Activated effector memory CD4-positive, alpha-beta T cell treated with Interleukin-2 at 50 U/mL for 16 hours (primary cell): ENCODE results near the gene GPR152.

Experiments used
- DNase-seq: peaks from one replicate; pipeline ENCODE4 v3.0.0-alpha.2; 2020

GPR152 gene, protein sequence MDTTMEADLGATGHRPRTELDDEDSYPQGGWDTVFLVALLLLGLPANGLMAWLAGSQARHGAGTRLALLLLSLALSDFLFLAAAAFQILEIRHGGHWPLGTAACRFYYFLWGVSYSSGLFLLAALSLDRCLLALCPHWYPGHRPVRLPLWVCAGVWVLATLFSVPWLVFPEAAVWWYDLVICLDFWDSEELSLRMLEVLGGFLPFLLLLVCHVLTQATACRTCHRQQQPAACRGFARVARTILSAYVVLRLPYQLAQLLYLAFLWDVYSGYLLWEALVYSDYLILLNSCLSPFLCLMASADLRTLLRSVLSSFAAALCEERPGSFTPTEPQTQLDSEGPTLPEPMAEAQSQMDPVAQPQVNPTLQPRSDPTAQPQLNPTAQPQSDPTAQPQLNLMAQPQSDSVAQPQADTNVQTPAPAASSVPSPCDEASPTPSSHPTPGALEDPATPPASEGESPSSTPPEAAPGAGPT

GRCh38 chr11:67452141-67452952 is at the start of gene GPR152:
TSS of gene GPR152 (minus strand) at chr11:67452729. CDS start at chr11:67452724, 5 bp downstream.
- no peak for DNase-seq

DNA sequence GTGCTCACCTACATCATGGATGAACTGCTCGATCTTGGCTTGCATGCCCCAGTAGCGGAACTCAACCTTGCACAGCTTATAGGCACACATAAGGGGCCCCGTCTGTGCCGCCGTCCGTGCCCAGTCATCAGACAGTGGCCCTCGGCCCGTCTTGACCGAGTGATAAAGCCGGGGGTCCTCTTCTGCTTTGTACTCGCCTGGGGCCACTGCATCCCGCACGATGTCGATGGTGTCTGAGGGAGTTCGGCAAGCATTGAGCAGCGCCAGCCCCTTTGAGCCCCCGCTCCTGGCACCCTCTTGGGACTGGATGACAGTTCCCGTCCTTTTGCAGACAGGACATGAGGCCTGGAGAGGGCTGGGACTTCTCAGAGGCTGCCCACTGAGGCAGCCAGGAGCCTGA is 49.3 kb upstream of the GPR152 start:
- no peak for DNase-seq

DNA sequence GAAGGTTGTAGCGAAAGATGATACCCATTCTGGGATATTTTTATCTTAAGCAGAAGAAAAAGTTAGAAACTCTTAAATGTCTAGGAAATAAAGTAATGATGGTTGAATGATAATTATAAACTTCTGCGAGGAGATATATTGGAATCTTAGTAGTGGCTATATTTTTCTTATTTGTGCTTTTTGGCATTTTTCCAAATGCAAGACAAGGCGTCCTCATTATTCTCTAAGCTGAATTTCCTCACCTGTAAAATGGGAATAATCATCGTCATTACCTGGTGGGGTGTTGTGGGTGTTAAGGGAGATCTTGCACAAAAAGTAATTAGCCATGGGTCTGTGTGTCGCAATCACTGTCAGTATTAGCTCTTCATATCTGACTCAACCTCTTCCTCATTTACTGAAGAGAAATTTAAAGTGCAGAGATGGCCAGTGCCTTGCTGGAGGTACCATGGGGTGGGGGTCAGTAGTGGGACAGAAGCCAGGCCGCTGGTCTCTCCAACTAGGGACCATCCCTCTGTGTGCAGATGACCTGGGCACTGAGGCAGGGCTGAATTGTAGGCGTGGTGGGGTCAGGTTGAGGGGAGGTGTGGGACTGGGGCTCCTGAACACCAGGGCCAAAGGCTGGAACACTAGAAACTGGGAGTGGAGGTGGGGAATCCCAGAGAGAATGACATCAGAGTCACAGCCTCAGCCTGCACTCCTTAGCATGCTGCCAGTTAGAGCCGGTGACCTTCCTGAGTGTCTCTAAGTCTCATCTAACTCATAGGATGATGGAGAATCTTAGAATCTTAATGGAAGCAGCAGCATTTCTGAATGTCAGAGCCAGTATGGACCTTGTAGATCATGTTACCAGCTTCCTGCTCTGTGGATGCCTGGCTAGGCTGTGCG is 48.5 kb upstream of the GPR152 start:
- DNase-seq = no peak

GRCh38 chr11:67500484-67500821 is 47.9 kb upstream of the GPR152 start:
- no peak for DNase-seq

GRCh38 chr11:67499808-67500483 is 47.4 kb upstream of the GPR152 start:
- no peak for DNase-seq

GRCh38 chr11:67498544-67498972 is 46.0 kb upstream of the GPR152 start:
- DNase-seq = no peak

- DNase-seq = no peak
Measured at GRCh38 chr11:67497656-67498291, 45.2 kb upstream of the GPR152 start.

DNA sequence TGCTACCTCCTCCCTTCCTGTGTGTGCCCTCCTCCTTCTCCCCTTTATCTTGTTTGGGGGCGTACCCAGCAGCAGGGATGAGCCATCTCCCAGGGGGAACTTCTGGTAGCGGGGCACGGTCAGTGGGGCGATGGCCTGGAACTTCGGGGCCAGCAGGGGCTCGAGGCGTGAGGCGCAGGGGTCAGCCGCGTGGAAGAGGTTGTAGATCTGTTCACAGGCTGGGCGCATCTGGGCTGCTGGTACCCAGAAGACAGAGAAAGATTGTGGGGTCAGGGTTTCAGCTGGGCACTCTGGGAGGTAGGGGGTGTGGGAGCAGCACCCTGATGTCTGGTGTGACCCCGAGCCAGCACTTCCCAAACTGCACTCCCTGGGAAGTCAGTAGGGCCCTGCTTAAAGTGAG is 43.6 kb upstream of the GPR152 start:
- DNase-seq = no peak

- no peak for DNase-seq
Measured at GRCh38 chr11:67495234-67496005, 42.9 kb upstream of the GPR152 start.

DNA sequence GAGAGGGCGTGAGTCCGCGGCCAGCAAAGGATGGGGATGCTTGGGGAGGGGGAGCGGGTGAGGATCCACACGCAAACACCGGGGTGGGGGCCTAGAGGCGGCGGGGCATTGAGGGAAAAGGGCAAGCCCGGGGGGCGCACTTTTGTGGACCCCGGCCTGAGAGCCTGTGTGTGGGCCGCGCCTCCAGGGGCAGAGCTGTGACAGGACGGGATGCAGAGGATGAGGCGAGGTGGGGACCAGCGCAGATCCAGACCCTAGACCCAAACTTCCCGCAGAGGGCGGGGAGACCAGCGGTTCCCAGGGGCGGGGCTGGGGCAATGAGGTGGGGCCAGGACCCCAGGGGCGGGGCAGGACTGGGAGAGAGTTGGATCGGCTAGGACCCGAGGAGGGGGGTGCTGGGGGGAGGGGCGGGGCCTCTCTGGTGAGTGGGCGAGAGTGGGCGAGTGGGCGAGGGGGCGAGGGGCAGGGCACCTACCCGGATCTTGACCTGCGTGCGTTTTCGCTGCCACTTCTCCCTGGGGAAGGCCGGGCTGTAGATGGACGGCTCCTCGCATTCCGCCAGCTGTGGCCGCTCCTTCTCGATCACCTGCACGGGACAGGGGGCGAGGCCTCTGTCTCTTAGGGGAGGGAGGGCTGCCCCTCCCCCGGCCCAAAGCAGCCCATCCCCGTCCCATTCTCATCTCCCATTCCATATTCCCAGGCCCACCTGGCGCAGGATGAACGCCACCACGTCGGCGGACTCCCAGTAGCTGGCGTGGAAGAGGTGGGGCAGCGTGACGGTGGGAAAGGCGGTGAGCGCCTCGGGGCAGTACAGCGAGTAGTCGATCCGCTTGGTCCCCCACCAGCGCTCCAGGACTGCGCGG is 42.1 kb upstream of the GPR152 start:
- no peak for DNase-seq

GRCh38 chr11:67493548-67494370 is 41.2 kb upstream of the GPR152 start:
- no peak for DNase-seq

DNA sequence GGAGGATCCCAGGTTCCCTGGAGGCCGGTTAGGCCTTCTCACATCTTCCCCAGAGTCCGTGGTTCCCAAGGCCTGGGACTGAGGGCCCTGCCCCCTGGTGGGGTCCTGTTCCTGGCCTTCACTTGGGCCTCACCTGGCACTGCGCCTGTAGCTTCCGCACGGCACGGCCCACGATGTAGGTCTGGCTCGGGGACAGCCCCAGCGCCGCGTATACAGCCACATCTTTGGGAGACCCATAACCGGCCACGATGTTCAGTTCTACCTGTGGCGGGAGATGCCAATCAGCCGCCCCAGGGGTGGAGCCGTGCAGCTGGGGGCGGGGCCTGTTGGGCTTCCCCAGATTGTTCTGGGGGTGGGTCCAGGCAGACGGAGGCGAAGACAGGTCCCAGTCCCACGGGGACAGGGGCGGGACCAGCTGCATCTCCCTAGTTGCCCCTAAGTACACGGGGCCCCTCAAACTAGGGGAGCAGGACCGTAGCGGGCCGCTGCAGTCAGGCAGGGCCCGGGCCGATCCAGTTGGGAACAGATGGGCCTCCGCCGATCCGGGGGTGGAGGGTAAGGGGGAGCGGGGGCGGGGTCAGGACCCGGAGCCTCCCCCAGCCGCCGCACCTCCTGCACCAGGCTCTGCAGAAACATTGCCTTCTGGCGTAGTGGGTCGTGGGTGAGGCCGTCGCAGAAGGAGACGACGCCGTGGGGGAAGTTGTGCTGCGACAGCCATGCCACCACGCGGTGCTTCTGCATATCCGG is 40.4 kb upstream of the GPR152 start:
- no peak for DNase-seq

- no peak for DNase-seq
Measured at GRCh38 chr11:67492069-67492727, 39.7 kb upstream of the GPR152 start.

DNA sequence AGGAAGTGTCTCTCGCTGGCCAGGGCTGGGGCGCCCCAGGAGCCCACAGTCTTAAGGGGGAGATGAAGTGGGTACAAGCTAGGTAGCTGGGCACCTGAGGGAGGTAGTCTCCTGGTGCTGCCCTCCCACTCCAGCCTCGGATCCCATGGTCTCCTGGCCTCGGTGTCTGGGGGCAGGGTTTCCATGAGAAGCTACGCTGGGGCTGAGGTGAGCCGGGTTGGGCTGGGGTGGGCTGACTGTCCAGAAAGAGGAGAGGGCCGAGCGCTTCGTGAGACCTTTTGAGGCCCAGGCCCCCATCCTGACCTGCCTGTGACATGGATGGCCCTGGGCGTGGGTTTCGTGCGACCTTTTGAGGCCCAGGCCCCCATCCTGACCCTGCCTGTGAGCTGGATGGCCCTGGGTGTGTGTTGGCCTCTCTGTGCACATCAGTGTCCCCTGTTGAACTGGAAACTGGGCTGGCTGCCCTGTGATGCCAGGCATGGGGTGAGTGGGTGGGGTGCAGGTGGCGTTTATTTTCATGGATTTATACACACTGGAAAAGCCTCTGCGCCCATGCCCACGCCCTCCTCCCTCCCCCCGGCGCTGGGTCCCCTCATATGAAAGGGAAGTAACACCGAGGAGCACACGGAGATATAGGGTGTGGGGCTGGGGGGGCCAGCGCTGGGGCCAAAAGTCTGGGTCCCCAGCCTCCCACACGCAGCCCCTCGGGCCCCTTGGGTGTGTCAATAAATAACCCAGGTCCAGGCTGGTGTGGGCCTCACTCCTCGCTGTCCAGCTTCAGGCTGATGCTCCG is 38.9 kb upstream of the GPR152 start:
- no peak for DNase-seq

DNA sequence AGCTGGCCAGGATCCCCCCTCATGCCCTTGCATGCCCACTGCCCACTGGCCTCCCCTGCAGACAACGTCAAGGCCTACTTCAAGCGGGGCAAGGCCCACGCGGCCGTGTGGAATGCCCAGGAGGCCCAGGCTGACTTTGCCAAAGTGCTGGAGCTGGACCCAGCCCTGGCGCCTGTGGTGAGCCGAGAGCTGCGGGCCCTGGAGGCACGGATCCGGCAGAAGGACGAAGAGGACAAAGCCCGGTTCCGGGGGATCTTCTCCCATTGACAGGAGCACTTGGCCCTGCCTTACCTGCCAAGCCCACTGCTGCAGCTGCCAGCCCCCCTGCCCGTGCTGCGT is 38.2 kb upstream of the GPR152 start:
- no peak for DNase-seq

DNA sequence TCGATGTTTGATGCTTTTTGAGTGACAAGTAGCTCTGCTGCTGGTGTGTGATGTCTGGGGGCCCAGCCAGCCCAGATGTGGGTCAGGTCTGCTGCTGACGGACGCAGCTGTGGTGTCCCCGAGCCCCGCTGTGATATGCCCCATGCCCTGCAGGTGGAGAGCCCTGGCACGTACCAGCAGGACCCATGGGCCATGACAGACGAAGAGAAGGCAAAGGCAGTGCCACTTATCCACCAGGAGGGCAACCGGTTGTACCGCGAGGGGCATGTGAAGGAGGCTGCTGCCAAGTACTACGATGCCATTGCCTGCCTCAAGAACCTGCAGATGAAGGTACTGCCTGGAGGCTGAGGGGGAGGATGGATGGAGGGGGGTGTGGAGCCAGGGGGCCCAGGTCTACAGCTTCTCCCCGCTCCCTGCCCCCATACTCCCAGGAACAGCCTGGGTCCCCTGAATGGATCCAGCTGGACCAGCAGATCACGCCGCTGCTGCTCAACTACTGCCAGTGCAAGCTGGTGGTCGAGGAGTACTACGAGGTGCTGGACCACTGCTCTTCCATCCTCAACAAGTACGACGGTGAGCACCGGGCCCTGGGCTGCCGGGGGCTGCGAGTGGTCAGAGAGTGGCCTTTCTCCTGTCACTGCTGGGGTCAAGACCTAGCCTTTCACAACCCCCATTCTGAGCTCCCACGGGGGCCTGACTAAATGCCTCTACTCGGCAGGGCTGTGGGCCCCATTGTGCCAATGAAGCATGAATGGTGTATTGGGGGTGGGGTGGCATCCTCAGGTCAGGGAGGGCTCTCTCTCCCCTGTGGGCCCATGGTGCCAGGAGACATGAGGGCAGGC is 37.6 kb upstream of the GPR152 start:
- DNase-seq = no peak
